H1 (cell line): ENCODE results near the gene NREP. TPM values are rescaled to one million over a fixed set of nuclear protein-coding genes. Genes with fewer than 3 reads are reported as not detected.

Experiments used
- BCL11A ChIP-seq, 2 experiments: IDR thresholded peaks; one replicate each; pipeline ENCODE4 v1.6.1; 2011; ENCODE audit warnings: low read depth in 2 of 2, low read length in 2 of 2, mild to moderate bottlenecking in 2 of 2
- CHD2 ChIP-seq: IDR thresholded peaks from 2 replicates; pipeline ENCODE4 v1.6.1; 2012; ENCODE audit warnings: low read length, improper control_type of control experiment
- CTBP2 ChIP-seq: IDR thresholded peaks from 2 replicates; pipeline ENCODE4 v1.7.0; 2011; ENCODE audit warnings: borderline replicate concordance, mild to moderate bottlenecking, moderate library complexity, mixed read lengths, low read length; ENCODE audit not compliant: insufficient read depth, insufficient read length
- PHF8 ChIP-seq: fragments of 200-600 bp; sonication (generic); conservative IDR thresholded peaks from 2 replicates; pipeline ENCODE4 v1.7.1; 2012; ENCODE audit warnings: low read depth, mild to moderate bottlenecking, inconsistent platforms, low read length, moderate library complexity
- RFX5 ChIP-seq: IDR thresholded peaks from 2 replicates; pipeline ENCODE4 v1.6.1; 2011; ENCODE audit warnings: low read depth, low read length, improper control_type of control experiment, borderline replicate concordance
- SAP30 ChIP-seq: fragments of 300-600 bp; sonication (generic); IDR thresholded peaks from 2 replicates; pipeline ENCODE4 v1.7.1; 2012; ENCODE audit warnings: low read length, moderate library complexity, mild to moderate bottlenecking, inconsistent platforms; ENCODE audit not compliant: insufficient read depth, insufficient replicate concordance
- SIN3A ChIP-seq, 2 experiments: IDR thresholded peaks in 1 of 2; conservative IDR thresholded peaks in 1 of 2; 2 replicates each; pipeline ENCODE4 v1.6.1; 2011 to 2012; ENCODE audit warnings: low read length in 2 of 2, improper control_type of control experiment in 1 of 2, low read depth in 1 of 2, mild to moderate bottlenecking in 1 of 2
- SIRT6 ChIP-seq: IDR thresholded peaks from one replicate; pipeline ENCODE4 v1.7.1; 2012; ENCODE audit warnings: low read length, inconsistent platforms
- polyA plus RNA-seq, 7 experiments: library from polyadenylated mRNA; depleted of rRNA in 3 of 7; stranded (reverse) in 5 of 7; unstranded in 2 of 7; fragments of >200 nt in 5 of 7; fragments of 200-250 nt in 2 of 7; gene quantifications; 1 replicate in 5 of 7; 2 replicates in 1 of 7; 4 replicates in 1 of 7; pipeline versions ENCODE4 v1.2.1 to v1.2.3, GENCODE V29; 2011 to 2013; ENCODE audit warnings: missing spikeins in 2 of 7, mixed read lengths in 2 of 7
- total RNA-seq: library from RNA; stranded (reverse); fragmentation: NEBNext Ultra II Directional; extraction: Animal tissue kit (Norgen Biotek cat#: 25700); gene quantifications from 2 replicates; pipeline ENCODE4 v1.2.1, GENCODE V29; 2021
- TF ChIP-seq, protein P1 (sequence below): fragments of 300-600 bp; sonication (generic); IDR thresholded peaks from 2 replicates; pipeline ENCODE4 v1.7.1; 2012; ENCODE audit warnings: low read length, moderate library complexity, mild to moderate bottlenecking, inconsistent platforms; ENCODE audit not compliant: insufficient replicate concordance

NREP gene
- total and polyA plus RNA-seq, 2 of the 8 experiments (the other 6 are each of a cell fraction or from before 2014, with no cell fraction given), result 254 to 301 TPM

DNA sequence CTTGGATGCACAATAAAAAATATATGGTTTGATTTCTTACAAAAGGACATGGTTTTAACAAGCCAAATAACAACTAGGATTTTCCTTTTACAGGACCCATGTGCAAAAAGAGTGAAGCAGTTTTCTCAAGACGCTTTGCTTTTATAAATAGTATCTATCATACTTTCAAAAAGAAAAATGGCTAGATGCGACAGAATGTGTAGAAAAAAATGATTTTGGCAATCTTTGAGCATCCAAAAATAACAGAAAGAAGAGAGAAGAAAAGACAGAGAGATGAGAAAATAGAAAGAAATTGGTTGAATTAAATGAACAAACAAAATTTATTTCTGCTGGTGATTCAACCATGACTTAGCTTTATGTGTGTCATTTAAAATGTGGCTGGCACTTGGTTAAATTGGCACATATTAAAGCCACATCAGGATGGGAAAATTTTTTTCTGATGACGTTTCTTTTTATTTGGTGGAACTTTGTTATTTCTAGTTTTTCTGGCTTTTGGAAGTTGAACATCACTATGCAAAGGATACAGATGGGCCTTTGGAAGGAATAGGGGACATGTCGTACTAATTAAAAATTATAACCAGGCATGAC lies 35.6 kb upstream of the NREP start (continued):
- TF ChIP-seq, protein P1, sequence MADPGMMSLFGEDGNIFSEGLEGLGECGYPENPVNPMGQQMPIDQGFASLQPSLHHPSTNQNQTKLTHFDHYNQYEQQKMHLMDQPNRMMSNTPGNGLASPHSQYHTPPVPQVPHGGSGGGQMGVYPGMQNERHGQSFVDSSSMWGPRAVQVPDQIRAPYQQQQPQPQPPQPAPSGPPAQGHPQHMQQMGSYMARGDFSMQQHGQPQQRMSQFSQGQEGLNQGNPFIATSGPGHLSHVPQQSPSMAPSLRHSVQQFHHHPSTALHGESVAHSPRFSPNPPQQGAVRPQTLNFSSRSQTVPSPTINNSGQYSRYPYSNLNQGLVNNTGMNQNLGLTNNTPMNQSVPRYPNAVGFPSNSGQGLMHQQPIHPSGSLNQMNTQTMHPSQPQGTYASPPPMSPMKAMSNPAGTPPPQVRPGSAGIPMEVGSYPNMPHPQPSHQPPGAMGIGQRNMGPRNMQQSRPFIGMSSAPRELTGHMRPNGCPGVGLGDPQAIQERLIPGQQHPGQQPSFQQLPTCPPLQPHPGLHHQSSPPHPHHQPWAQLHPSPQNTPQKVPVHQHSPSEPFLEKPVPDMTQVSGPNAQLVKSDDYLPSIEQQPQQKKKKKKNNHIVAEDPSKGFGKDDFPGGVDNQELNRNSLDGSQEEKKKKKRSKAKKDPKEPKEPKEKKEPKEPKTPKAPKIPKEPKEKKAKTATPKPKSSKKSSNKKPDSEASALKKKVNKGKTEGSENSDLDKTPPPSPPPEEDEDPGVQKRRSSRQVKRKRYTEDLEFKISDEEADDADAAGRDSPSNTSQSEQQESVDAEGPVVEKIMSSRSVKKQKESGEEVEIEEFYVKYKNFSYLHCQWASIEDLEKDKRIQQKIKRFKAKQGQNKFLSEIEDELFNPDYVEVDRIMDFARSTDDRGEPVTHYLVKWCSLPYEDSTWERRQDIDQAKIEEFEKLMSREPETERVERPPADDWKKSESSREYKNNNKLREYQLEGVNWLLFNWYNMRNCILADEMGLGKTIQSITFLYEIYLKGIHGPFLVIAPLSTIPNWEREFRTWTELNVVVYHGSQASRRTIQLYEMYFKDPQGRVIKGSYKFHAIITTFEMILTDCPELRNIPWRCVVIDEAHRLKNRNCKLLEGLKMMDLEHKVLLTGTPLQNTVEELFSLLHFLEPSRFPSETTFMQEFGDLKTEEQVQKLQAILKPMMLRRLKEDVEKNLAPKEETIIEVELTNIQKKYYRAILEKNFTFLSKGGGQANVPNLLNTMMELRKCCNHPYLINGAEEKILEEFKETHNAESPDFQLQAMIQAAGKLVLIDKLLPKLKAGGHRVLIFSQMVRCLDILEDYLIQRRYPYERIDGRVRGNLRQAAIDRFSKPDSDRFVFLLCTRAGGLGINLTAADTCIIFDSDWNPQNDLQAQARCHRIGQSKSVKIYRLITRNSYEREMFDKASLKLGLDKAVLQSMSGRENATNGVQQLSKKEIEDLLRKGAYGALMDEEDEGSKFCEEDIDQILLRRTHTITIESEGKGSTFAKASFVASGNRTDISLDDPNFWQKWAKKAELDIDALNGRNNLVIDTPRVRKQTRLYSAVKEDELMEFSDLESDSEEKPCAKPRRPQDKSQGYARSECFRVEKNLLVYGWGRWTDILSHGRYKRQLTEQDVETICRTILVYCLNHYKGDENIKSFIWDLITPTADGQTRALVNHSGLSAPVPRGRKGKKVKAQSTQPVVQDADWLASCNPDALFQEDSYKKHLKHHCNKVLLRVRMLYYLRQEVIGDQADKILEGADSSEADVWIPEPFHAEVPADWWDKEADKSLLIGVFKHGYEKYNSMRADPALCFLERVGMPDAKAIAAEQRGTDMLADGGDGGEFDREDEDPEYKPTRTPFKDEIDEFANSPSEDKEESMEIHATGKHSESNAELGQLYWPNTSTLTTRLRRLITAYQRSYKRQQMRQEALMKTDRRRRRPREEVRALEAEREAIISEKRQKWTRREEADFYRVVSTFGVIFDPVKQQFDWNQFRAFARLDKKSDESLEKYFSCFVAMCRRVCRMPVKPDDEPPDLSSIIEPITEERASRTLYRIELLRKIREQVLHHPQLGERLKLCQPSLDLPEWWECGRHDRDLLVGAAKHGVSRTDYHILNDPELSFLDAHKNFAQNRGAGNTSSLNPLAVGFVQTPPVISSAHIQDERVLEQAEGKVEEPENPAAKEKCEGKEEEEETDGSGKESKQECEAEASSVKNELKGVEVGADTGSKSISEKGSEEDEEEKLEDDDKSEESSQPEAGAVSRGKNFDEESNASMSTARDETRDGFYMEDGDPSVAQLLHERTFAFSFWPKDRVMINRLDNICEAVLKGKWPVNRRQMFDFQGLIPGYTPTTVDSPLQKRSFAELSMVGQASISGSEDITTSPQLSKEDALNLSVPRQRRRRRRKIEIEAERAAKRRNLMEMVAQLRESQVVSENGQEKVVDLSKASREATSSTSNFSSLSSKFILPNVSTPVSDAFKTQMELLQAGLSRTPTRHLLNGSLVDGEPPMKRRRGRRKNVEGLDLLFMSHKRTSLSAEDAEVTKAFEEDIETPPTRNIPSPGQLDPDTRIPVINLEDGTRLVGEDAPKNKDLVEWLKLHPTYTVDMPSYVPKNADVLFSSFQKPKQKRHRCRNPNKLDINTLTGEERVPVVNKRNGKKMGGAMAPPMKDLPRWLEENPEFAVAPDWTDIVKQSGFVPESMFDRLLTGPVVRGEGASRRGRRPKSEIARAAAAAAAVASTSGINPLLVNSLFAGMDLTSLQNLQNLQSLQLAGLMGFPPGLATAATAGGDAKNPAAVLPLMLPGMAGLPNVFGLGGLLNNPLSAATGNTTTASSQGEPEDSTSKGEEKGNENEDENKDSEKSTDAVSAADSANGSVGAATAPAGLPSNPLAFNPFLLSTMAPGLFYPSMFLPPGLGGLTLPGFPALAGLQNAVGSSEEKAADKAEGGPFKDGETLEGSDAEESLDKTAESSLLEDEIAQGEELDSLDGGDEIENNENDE, result no peak
- TF ChIP-seq PHF8 (no peak), CTBP2 (no peak), CHD2 (no peak), BCL11A (IDR thresholded peaks at IDR 0.05; ENCODE audit: low read depth in 2 of 2, low read length in 2 of 2) (no peak), RFX5 (no peak), SAP30 (no peak), SIN3A (conservative IDR thresholded peaks at IDR 0.05 in 1 of 2, IDR thresholded peaks at IDR 0.05 in 1 of 2; ENCODE audit: low read depth in 1 of 2, low read length in 2 of 2) (no peak), SIRT6 (no peak)
